Activated T-cell treated with anti-CD3 and anti-CD28 coated beads, Interleukin-2, amount 50 U/mL, for 24 hours (primary cell): ENCODE results near the gene SLC12A7.

Experiments used
- DNase-seq: peaks from one replicate; pipeline ENCODE4 v3.0.0-alpha.2; 2020
- H3K27ac Mint-ChIP-seq: 2 replicates; pipeline ENCODE4 v1.8.0; 2020; ENCODE audit warnings: mild to moderate bottlenecking, mixed read lengths
- H3K27me3 Mint-ChIP-seq: 2 replicates; pipeline ENCODE4 v1.8.0; 2020; ENCODE audit warnings: mixed read lengths
- H3K36me3 Mint-ChIP-seq: 2 replicates; pipeline ENCODE4 v1.8.0; 2020; ENCODE audit warnings: low read depth, mixed read lengths
- H3K4me1 Mint-ChIP-seq: 2 replicates; pipeline ENCODE4 v1.8.0; 2020; ENCODE audit warnings: low read depth, mixed read lengths
- H3K4me3 Mint-ChIP-seq: 2 replicates; pipeline ENCODE4 v1.8.0; 2020; ENCODE audit warnings: mild to moderate bottlenecking, moderate library complexity, mixed read lengths
- H3K9me3 Mint-ChIP-seq: 2 replicates; pipeline ENCODE4 v1.8.0; 2020; ENCODE audit warnings: mixed read lengths

SLC12A7 gene

DNA sequence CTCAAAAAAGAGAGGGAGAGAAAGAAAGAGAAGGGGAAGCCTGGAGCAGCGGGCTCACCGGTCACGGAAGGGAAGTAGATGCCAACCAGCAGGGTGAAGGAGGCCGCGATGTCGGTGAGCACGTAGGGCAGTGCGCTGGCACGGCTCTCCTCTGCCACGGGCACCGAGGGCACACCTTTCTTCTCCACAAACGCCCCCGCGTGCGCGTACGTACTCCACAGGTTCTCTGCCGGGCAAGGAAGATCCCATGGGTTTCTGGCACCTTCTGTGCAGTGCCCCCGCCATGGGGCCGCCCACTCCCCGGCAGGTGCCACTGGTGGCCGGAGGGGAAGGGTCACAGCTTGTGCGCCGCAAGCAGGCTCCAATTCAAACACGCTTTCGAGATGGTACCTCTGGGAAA is 30.3 kb downstream of the SLC12A7 start:
- no peak for DNase-seq
- Mint-ChIP-seq H3K9me3 (no peaks in the 10 kb centered on the region), H3K27me3 (no peaks in the 10 kb centered on the region), H3K4me3 (no peak overlapping the region), H3K27ac (peak overlapping the region; percentile 82), H3K4me1 (no peaks in the 10 kb centered on the region), H3K36me3 (peaks cover 70% of the 10 kb centered on the region)

GRCh38 chr5:1080432-1080831 is 31.4 kb downstream of the SLC12A7 start:
- no peak for DNase-seq
- Mint-ChIP-seq H3K9me3 (no peaks in the 10 kb centered on the region), H3K36me3 (peaks cover 72% of the 10 kb centered on the region), H3K27me3 (no peaks in the 10 kb centered on the region), H3K27ac (peak overlapping the region; percentile 82), H3K4me1 (no peaks in the 10 kb centered on the region), H3K4me3 (no peak overlapping the region)

GRCh38 chr5:1079961-1080360 is 31.9 kb downstream of the SLC12A7 start:
- H3K27ac Mint-ChIP-seq: no peak overlapping the region
- H3K9me3 Mint-ChIP-seq: no peaks in the 10 kb centered on the region
- H3K4me3 Mint-ChIP-seq: no peak overlapping the region
- no peaks in the 10 kb centered on the region for H3K27me3 Mint-ChIP-seq
- DNase-seq: no peak
- H3K4me1 Mint-ChIP-seq: no peaks in the 10 kb centered on the region
- peaks cover 71% of the 10 kb centered on the region for H3K36me3 Mint-ChIP-seq

DNA sequence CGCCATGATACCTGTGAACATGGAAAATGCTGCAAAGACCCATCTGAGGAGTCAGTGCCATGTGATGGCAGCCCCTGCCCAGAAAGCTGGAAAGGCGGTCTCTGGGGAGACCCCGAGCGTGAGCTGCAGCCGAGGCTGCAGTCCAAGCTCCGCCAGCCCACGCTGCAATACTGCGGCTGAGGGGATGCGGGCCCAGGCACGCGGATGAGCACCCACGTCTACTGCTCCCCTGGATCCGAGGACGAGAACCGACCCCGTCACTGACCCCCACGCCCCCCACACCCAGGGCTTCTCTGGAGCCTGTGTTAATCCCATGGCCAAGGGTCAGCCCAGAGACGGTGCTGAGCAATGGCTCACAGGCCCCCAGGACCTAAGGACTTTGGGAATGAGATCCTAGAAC is 32.4 kb downstream of the SLC12A7 start:
- no peaks in the 10 kb centered on the region for H3K9me3 Mint-ChIP-seq
- H3K27ac Mint-ChIP-seq: no peak overlapping the region
- H3K4me1 Mint-ChIP-seq: no peaks in the 10 kb centered on the region
- H3K27me3 Mint-ChIP-seq: no peaks in the 10 kb centered on the region
- H3K4me3 Mint-ChIP-seq: no peak overlapping the region
- DNase-seq: no peak
- H3K36me3 Mint-ChIP-seq: peaks cover 71% of the 10 kb centered on the region

- Mint-ChIP-seq H3K4me1 (no peaks in the 10 kb centered on the region), H3K36me3 (peaks cover 71% of the 10 kb centered on the region), H3K4me3 (no peak overlapping the region), H3K27ac (no peak overlapping the region), H3K9me3 (no peaks in the 10 kb centered on the region), H3K27me3 (no peaks in the 10 kb centered on the region)
- no peak for DNase-seq
These were observed 33.0 kb downstream of the SLC12A7 start for GRCh38 chr5:1078851-1079250.

GRCh38 chr5:1078206-1078605 is 33.7 kb downstream of the SLC12A7 start:
- no peak for DNase-seq
- no peaks in the 10 kb centered on the region for H3K4me1 Mint-ChIP-seq
- H3K4me3 Mint-ChIP-seq: no peak overlapping the region
- H3K9me3 Mint-ChIP-seq: no peaks in the 10 kb centered on the region
- no peaks in the 10 kb centered on the region for H3K27me3 Mint-ChIP-seq
- peaks cover 68% of the 10 kb centered on the region for H3K36me3 Mint-ChIP-seq
- H3K27ac Mint-ChIP-seq: peak overlapping the region; percentile 44

DNA sequence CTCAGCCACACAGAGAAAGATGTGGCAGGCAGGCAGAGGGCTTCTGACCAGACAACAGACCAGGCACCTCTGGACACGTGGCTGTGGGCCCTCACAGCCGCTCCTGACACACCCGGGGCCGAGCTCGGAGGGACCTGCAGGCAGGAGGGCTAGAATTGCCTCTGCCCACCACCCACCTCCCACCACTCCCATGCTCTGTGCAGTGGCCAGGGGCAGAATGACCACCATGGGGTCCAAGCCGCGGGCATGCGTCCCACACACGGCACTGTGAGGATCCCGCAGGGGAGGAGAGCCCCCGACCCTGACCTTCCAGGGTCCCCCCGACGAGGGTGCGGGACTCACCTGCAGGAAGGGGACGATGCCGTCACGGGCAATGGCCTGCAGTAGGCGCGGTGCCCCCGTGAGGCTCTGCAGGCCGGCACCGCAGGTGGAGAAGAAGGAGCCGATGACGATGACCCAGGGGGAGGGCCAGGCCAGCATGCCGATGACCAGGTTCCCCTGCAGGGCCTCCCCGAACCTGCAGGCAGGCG is 34.3 kb downstream of the SLC12A7 start:
- peaks cover 64% of the 10 kb centered on the region for H3K36me3 Mint-ChIP-seq
- no peak for DNase-seq
- no peaks in the 10 kb centered on the region for H3K27me3 Mint-ChIP-seq
- H3K4me3 Mint-ChIP-seq: no peak overlapping the region
- no peak overlapping the region for H3K27ac Mint-ChIP-seq
- H3K4me1 Mint-ChIP-seq: no peaks in the 10 kb centered on the region
- no peaks in the 10 kb centered on the region for H3K9me3 Mint-ChIP-seq

- Mint-ChIP-seq H3K36me3 (peaks cover 64% of the 10 kb centered on the region), H3K4me1 (no peaks in the 10 kb centered on the region), H3K9me3 (no peaks in the 10 kb centered on the region), H3K27ac (no peak overlapping the region), H3K4me3 (no peak overlapping the region), H3K27me3 (no peaks in the 10 kb centered on the region)
- no peak for DNase-seq
These were observed 34.8 kb downstream of the SLC12A7 start for GRCh38 chr5:1077026-1077425.

DNA sequence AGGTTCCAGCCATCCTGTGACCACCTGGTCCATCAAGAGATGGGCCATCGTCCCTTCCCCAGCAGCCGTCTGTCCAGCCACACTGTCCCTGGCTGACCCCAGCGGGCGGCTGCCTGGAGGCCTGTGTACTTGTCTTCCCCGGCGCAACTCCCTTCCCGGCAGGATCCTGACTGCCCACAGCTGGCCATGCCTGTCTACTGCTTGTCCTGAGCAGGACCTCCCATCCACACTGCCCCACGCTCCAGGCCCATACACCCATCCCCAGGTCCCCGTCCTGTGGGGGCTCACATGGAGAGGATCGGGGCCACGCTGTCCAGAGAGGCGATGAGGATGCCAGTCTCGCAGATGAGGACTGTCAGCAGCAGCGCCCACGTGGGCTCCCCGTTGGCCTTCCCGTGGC is 35.5 kb downstream of the SLC12A7 start:
- peaks cover 61% of the 10 kb centered on the region for H3K36me3 Mint-ChIP-seq
- no peak for DNase-seq
- H3K27ac Mint-ChIP-seq: no peak overlapping the region
- no peaks in the 10 kb centered on the region for H3K9me3 Mint-ChIP-seq
- no peak overlapping the region for H3K4me3 Mint-ChIP-seq
- no peaks in the 10 kb centered on the region for H3K27me3 Mint-ChIP-seq
- H3K4me1 Mint-ChIP-seq: no peaks in the 10 kb centered on the region

GRCh38 chr5:1075931-1076330 is 35.9 kb downstream of the SLC12A7 start:
- no peak for DNase-seq
- Mint-ChIP-seq H3K4me3 (no peak overlapping the region), H3K9me3 (no peaks in the 10 kb centered on the region), H3K27ac (no peak overlapping the region), H3K4me1 (no peaks in the 10 kb centered on the region), H3K36me3 (peaks cover 56% of the 10 kb centered on the region), H3K27me3 (no peaks in the 10 kb centered on the region)

DNA sequence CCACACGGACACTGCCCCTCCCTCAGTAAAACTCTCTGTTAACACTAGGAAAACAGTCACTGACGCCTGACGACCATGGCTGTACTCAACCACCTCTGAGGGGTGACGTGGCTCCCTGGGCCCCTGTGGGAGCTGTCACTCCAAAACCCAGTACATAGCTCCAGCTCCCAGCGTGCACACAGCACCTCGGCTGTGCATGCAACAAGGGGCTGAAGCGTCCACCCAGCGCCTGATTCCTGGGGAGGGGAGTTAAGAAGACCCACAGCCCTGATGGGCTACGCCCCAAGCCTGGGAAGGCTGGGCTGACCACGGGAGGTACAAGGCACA is 36.3 kb downstream of the SLC12A7 start:
- Mint-ChIP-seq H3K4me3 (no peak overlapping the region), H3K27me3 (no peaks in the 10 kb centered on the region), H3K9me3 (no peaks in the 10 kb centered on the region), H3K36me3 (peaks cover 52% of the 10 kb centered on the region), H3K4me1 (no peaks in the 10 kb centered on the region), H3K27ac (no peak overlapping the region)
- DNase-seq: no peak

DNA sequence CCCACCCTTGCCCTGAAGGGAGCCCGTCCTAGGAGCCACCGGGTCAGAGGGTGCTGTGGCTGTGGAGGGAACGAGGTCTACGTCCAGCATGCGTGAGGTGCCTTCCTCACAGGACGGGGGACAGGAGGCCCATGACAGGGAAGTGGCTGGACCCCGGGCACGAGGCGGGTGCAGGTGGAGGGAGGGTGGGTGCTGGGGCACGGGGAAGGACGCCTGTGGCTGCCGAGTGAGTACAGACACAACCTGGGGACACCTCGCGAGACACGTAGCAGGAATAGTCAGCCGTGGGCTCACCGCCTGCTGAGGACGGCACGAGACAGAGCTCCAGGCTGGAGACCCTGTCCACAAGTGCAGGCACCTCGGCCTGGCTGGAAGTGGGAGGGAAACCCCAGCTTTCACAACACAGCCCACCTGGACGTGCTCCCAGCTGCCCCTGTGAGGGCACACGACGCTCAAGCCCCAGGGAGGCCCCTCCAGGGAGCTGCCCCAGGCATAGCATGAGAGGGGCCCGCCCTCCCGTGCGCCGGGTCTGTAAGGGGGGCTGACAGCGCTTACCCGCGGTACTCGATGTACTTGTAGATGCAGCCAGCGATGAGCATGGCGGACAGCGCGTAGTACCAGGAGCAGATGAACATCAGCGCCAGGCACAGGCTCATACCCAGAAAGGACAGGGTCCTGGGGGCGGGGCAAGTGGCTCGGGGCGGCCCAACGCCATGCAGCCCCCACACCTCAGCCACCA is 36.9 kb downstream of the SLC12A7 start:
- H3K27me3 Mint-ChIP-seq: no peaks in the 10 kb centered on the region
- DNase-seq: no peak
- H3K4me3 Mint-ChIP-seq: no peak overlapping the region
- no peaks in the 10 kb centered on the region for H3K4me1 Mint-ChIP-seq
- H3K27ac Mint-ChIP-seq: no peak overlapping the region
- H3K36me3 Mint-ChIP-seq: peaks cover 50% of the 10 kb centered on the region
- H3K9me3 Mint-ChIP-seq: no peaks in the 10 kb centered on the region

DNA sequence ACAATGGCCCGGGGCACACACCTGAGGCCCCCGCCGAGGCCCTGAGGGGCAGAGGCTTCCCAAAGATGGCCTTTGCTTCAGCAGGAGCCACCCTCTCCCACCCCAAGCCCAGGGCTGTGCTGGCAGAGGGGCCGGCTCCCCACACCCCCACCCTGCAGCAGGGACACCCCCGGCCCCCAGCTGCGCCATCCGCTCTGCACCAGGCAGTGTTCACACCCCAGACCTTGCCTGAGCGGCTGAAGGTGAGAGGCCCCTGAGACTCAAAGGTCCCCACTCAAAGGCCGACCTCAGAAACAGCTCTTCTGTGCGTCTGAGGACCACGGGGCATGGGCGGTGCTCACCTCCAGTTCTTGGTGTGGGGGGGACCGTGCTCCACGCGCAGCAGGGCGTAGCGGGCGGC is 37.6 kb downstream of the SLC12A7 start:
- Mint-ChIP-seq H3K4me3 (no peak overlapping the region), H3K27ac (no peak overlapping the region), H3K4me1 (no peaks in the 10 kb centered on the region), H3K36me3 (peaks cover 47% of the 10 kb centered on the region), H3K9me3 (no peaks in the 10 kb centered on the region), H3K27me3 (no peaks in the 10 kb centered on the region)
- DNase-seq: no peak

GRCh38 chr5:1073239-1074102 is 38.4 kb downstream of the SLC12A7 start:
- Mint-ChIP-seq H3K27ac (no peak overlapping the region), H3K4me3 (no peak overlapping the region), H3K36me3 (peaks cover 48% of the 10 kb centered on the region)

GRCh38 chr5:1069720-1070088 is 42.2 kb downstream of the SLC12A7 start:
- Mint-ChIP-seq H3K4me1 (no peaks in the 10 kb centered on the region), H3K36me3 (peaks cover 47% of the 10 kb centered on the region), H3K4me3 (no peak overlapping the region), H3K27me3 (no peaks in the 10 kb centered on the region), H3K9me3 (no peaks in the 10 kb centered on the region), H3K27ac (no peak overlapping the region)
- DNase-seq: no peak

More at GRCh38 chr5:1073239-1074102, 38.4 kb downstream of the SLC12A7 start:
- Mint-ChIP-seq H3K9me3 (no peaks in the 10 kb centered on the region), H3K4me1 (no peaks in the 10 kb centered on the region), H3K27me3 (no peaks in the 10 kb centered on the region)
- DNase-seq: no peak
